Measurements from ENCODE around the gene NMUR1. TPM values are rescaled to one million over a fixed set of nuclear protein-coding genes. Genes with fewer than 3 reads are reported as not detected.

The NMUR1 gene
- total RNA-seq, 1 donor from 2014 or later, result 0.13 TPM

- DNase-seq (ENCODE audit: low spot score in 2 of 2, unreplicated experiment in 2 of 2), result no peak
- H3K9me3 Mint-ChIP-seq, result no peaks in the 10 kb centered on the region
- no peak overlapping the region for H3K27ac Mint-ChIP-seq
- no peak for TF ChIP-seq CTCF (IDR thresholded peaks at IDR 0.05; ENCODE audit: unreplicated experiment)
- no peaks in the 10 kb centered on the region for H3K4me1 Mint-ChIP-seq
- peaks cover 3% of the 10 kb centered on the region for H3K27me3 Mint-ChIP-seq (ENCODE audit: low read depth)
- no peak overlapping the region for H3K4me3 Mint-ChIP-seq
- no peaks in the 10 kb centered on the region for H3K36me3 Mint-ChIP-seq
Measured at GRCh38 chr2:231476920-231477319, 53.3 kb downstream of the NMUR1 start.

GRCh38 chr2:231475965-231476364 is 54.3 kb downstream of the NMUR1 start:
- DNase-seq (ENCODE audit: low spot score in 2 of 2, unreplicated experiment in 2 of 2), result no peak
- Mint-ChIP-seq H3K27ac (no peak overlapping the region), H3K4me1 (no peaks in the 10 kb centered on the region), H3K36me3 (no peaks in the 10 kb centered on the region), H3K4me3 (no peak overlapping the region), H3K27me3 (ENCODE audit: low read depth) (peaks cover 3% of the 10 kb centered on the region), H3K9me3 (no peaks in the 10 kb centered on the region)
- TF ChIP-seq CTCF (IDR thresholded peaks at IDR 0.05; ENCODE audit: unreplicated experiment), result no peak

Other genes starting within 250 kb of the NMUR1 start
- gene B3GNT7, start 134.7 kb downstream of the NMUR1 start, total RNA-seq, result 5.2 to 7.0 TPM (median 5.6 TPM) in 3 replicates
- 631 to 645 TPM (median 634 TPM) in 3 replicates for gene NCL, start 66.0 kb downstream of the NMUR1 start, total RNA-seq
- not detected in 3 replicates for gene TEX44, start 62.4 kb upstream of the NMUR1 start, total RNA-seq
- 1,098 to 1,149 TPM (median 1,136 TPM) in 3 replicates for gene PTMA, start 178.1 kb upstream of the NMUR1 start, total RNA-seq

All from mesothelial cell of epicardium (in vitro differentiated cells).